GM12878 (cell line): ENCODE data around the gene SBNO1.
"Not testable (repeated sequence)": the region's sequence is repeated elsewhere in the genome, so short reads cannot be mapped to it uniquely, and the experiment has no call there.

Experiments used
- CEBPB ChIP-seq, 2 experiments: fragments of 150-350 bp in 1 of 2; IDR thresholded peaks; 2 replicates each; pipeline ENCODE4 v1.6.1; 2012 to 2014; ENCODE audit warnings: low read depth in 2 of 2, low read length in 2 of 2, borderline replicate concordance in 1 of 2, inconsistent platforms in 1 of 2
- CTCF ChIP-seq, 3 experiments: IDR thresholded peaks in 2 of 3; conservative IDR thresholded peaks in 1 of 3; 2 replicates each; pipeline ENCODE4 v1.5.1; 2011; ENCODE audit warnings: low read depth in 3 of 3, low read length in 3 of 3, mild to moderate bottlenecking in 3 of 3, control low read depth in 2 of 3, moderate library complexity in 2 of 3, inconsistent platforms in 1 of 3, mixed read lengths in 1 of 3; ENCODE audit not compliant: control insufficient read depth in 2 of 3, insufficient read depth in 1 of 3; ENCODE audit errors: extremely low read depth in 1 of 3
- EP300 ChIP-seq, 2 experiments: fragments of 150-350 bp in 1 of 2; IDR thresholded peaks; 2 replicates each; pipeline ENCODE4 v1.6.1; 2011 to 2012; ENCODE audit warnings: low read depth in 2 of 2, low read length in 2 of 2, borderline replicate concordance in 1 of 2, improper control_type of control experiment in 1 of 2, inconsistent platforms in 1 of 2; ENCODE audit not compliant: control insufficient read depth in 1 of 2
- POLR2AphosphoS5 ChIP-seq: IDR thresholded peaks from 2 replicates; pipeline ENCODE4 v1.6.1; 2011; ENCODE audit warnings: mild to moderate bottlenecking, low read length, inconsistent platforms
- REST ChIP-seq: IDR thresholded peaks from 2 replicates; pipeline ENCODE4 v1.6.1; 2012; ENCODE audit warnings: mild to moderate bottlenecking, low read depth, low read length

GRCh38 chr12:123248129-123248528, 116.5 kb downstream of the SBNO1 start:
- not testable (repeated sequence) for TF ChIP-seq CEBPB (IDR thresholded peaks at IDR 0.05; ENCODE audit: borderline replicate concordance in 1 of 2, low read depth in 2 of 2, low read length in 2 of 2); CTCF (IDR thresholded peaks at IDR 0.05 in 2 of 3, conservative IDR thresholded peaks at IDR 0.05 in 1 of 3; ENCODE audit: control insufficient read depth in 2 of 3, extremely low read depth in 1 of 3, insufficient read depth in 1 of 3, low read depth in 3 of 3, low read length in 3 of 3); REST; POLR2AphosphoS5; EP300 (IDR thresholded peaks at IDR 0.05; ENCODE audit: borderline replicate concordance in 1 of 2, control insufficient read depth in 1 of 2, low read depth in 2 of 2, low read length in 2 of 2)
